Mesenchymal stem cell (in vitro differentiated cells and primary cell): ENCODE data around the gene ERGIC1.

Experiments
- DNase-seq: peaks from one replicate; pipeline ENCODE4 v3.0.0-alpha.2; 2013
- H2AFZ ChIP-seq: one replicate; pipeline ENCODE4 v1.6.1; 2013; ENCODE audit warnings: low read depth, mild to moderate bottlenecking, control low read depth, inconsistent platforms, low read length, moderate library complexity
- H2AK5ac ChIP-seq: 2 replicates; pipeline ENCODE4 v1.6.1; 2013; ENCODE audit warnings: low read length, moderate library complexity, mild to moderate bottlenecking, inconsistent platforms; ENCODE audit not compliant: severe bottlenecking
- H2BK120ac ChIP-seq: one replicate; pipeline ENCODE4 v1.6.1; 2013; ENCODE audit warnings: low read depth, mild to moderate bottlenecking, inconsistent platforms, low read length, moderate library complexity
- H2BK12ac ChIP-seq, 2 experiments: one replicate each; pipeline ENCODE4 v1.6.1; 2013; ENCODE audit warnings: inconsistent platforms in 2 of 2, low read length in 2 of 2, mild to moderate bottlenecking in 2 of 2, moderate library complexity in 2 of 2, control low read depth in 1 of 2
- H2BK15ac ChIP-seq: one replicate; pipeline ENCODE4 v1.6.1; 2013; ENCODE audit warnings: mild to moderate bottlenecking, low read depth, inconsistent platforms; ENCODE audit not compliant: poor library complexity, severe bottlenecking
- H2BK5ac ChIP-seq: 2 replicates; pipeline ENCODE4 v1.6.1; 2013; ENCODE audit warnings: low read depth, mild to moderate bottlenecking, low read length, control low read depth, inconsistent platforms; ENCODE audit not compliant: poor library complexity, severe bottlenecking
- H3K14ac ChIP-seq, 2 experiments: one replicate each; pipeline ENCODE4 v1.6.1; 2013; ENCODE audit warnings: inconsistent platforms in 2 of 2, low read length in 2 of 2, control low read depth in 1 of 2, mild to moderate bottlenecking in 1 of 2, moderate library complexity in 1 of 2
- H3K18ac ChIP-seq, 2 experiments: one replicate each; pipeline ENCODE4 v1.6.1; 2013; ENCODE audit warnings: inconsistent platforms in 2 of 2, low read length in 2 of 2, control low read depth in 1 of 2, low read depth in 1 of 2, mild to moderate bottlenecking in 1 of 2
- H3K23ac ChIP-seq, 2 experiments: one replicate each; pipeline ENCODE4 v1.6.1; 2013; ENCODE audit warnings: inconsistent platforms in 2 of 2, low read length in 2 of 2, mild to moderate bottlenecking in 2 of 2, moderate library complexity in 2 of 2, control low read depth in 1 of 2
- H3K27ac ChIP-seq: 2 replicates; pipeline ENCODE4 v1.5.1; 2013; ENCODE audit warnings: mild to moderate bottlenecking, moderate library complexity, low read length, control low read depth, inconsistent platforms; ENCODE audit not compliant: poor library complexity, severe bottlenecking
- H3K27me3 ChIP-seq, 2 experiments: 2 replicates each; pipeline versions ENCODE4 v1.6.1 to v1.7.0; 2013; ENCODE audit warnings: low read length in 2 of 2, mild to moderate bottlenecking in 2 of 2, moderate library complexity in 2 of 2, control low read depth in 1 of 2, inconsistent platforms in 1 of 2; ENCODE audit not compliant: control insufficient read depth in 1 of 2, insufficient read depth in 1 of 2
- H3K36me3 ChIP-seq, 2 experiments: 2 replicates each; pipeline versions ENCODE4 v1.6.1 to v1.7.0; 2013; ENCODE audit warnings: low read length in 2 of 2, control low read depth in 1 of 2, inconsistent platforms in 1 of 2, low read depth in 1 of 2, mild to moderate bottlenecking in 1 of 2; ENCODE audit not compliant: insufficient read depth in 2 of 2, control insufficient read depth in 1 of 2
- H3K4ac ChIP-seq, 2 experiments: one replicate each; pipeline ENCODE4 v1.6.1; 2013; ENCODE audit warnings: inconsistent platforms in 2 of 2, low read length in 2 of 2, mild to moderate bottlenecking in 2 of 2, moderate library complexity in 2 of 2, control low read depth in 1 of 2, low read depth in 1 of 2
- H3K4me1 ChIP-seq: 2 replicates; pipeline ENCODE4 v1.6.1; 2013; ENCODE audit warnings: low read depth, low read length, control low read depth; ENCODE audit not compliant: control insufficient read depth, insufficient read depth
- H3K4me2 ChIP-seq: 2 replicates; pipeline ENCODE4 v1.6.1; 2013; ENCODE audit warnings: low read length, mild to moderate bottlenecking, inconsistent platforms; ENCODE audit not compliant: poor library complexity, severe bottlenecking
- H3K4me3 ChIP-seq, 2 experiments: 2 replicates each; pipeline versions ENCODE4 v1.5.1 to v1.7.0; 2013; ENCODE audit warnings: low read length in 2 of 2, mild to moderate bottlenecking in 2 of 2, control low read depth in 1 of 2, low read depth in 1 of 2; ENCODE audit not compliant: insufficient read depth in 1 of 2
- H3K79me1 ChIP-seq: replicated peaks from 2 replicates; pipeline ENCODE4 v1.6.1; 2013; ENCODE audit warnings: mild to moderate bottlenecking, control low read depth, low read length, inconsistent platforms; ENCODE audit not compliant: poor library complexity, severe bottlenecking
- H3K9ac ChIP-seq: 2 replicates; pipeline ENCODE4 v1.7.0; 2013; ENCODE audit warnings: mild to moderate bottlenecking, low read length, moderate library complexity
- H3K9me3 ChIP-seq: 2 replicates; pipeline ENCODE4 v1.7.0; 2013; ENCODE audit warnings: mild to moderate bottlenecking, low read length; ENCODE audit not compliant: control insufficient read depth
- H4K8ac ChIP-seq: one replicate; pipeline ENCODE4 v1.6.1; 2013; ENCODE audit warnings: inconsistent platforms, mild to moderate bottlenecking, low read length, moderate library complexity
- H4K91ac ChIP-seq: one replicate; pipeline ENCODE4 v1.6.1; 2013; ENCODE audit warnings: mild to moderate bottlenecking, low read length, inconsistent platforms
- WGBS: methylation state at CpG from one replicate; pipeline ENCODE4 v1.1.7; 2013; ENCODE audit warnings: mixed read lengths; 5-methylcytosine and 5-hydroxymethylcytosine counted together

The ERGIC1 gene

GRCh38 chr5:172957458-172957857 is 123.4 kb downstream of the ERGIC1 start:
- H2AK5ac ChIP-seq, result peak overlapping the region; percentile 78
- no peak overlapping the region for H3K4me2 ChIP-seq
- no peak overlapping the region for H2BK120ac ChIP-seq
- no peak overlapping the region for H2AFZ ChIP-seq
- H2BK5ac ChIP-seq, result no peak overlapping the region
- H3K9ac ChIP-seq, result no peak overlapping the region
- no peaks in the 10 kb centered on the region for H3K27me3 ChIP-seq
- H3K4ac ChIP-seq, result no peak overlapping the region
- peaks cover 0 to 12% of the 10 kb centered on the region in 2 experiments for H3K36me3 ChIP-seq
- peaks cover 17% of the 10 kb centered on the region for H3K79me1 ChIP-seq
- peak overlapping the region in 1 of 2 experiments; percentile 64 for H2BK12ac ChIP-seq
- H3K23ac ChIP-seq, result no peak overlapping the region
- H4K91ac ChIP-seq, result no peak overlapping the region
- H4K8ac ChIP-seq, result peak overlapping the region; percentile 32
- no peak for DNase-seq
- WGBS, result 93% methylated on average over 5 of the region's 5 CpGs
- no peak overlapping the region for H3K14ac ChIP-seq
- no peak overlapping the region for H2BK15ac ChIP-seq
- H3K9me3 ChIP-seq, result no peaks in the 10 kb centered on the region
- H3K4me3 ChIP-seq, result no peak overlapping the region
- H3K27ac ChIP-seq, result no peak overlapping the region
- H3K4me1 ChIP-seq, result peaks cover 16% of the 10 kb centered on the region
- peak overlapping the region in 1 of 2 experiments; percentile 9 for H3K18ac ChIP-seq

- Histone ChIP-seq H3K27me3 (no peaks in the 10 kb centered on the region), H2BK5ac (no peak overlapping the region)
- WGBS, result 11% methylated on average over 46 of the region's 54 CpGs
Observed at GRCh38 chr5:172958331-172959046, 124.4 kb downstream of the ERGIC1 start.

GRCh38 chr5:172959824-172960799 is 126.1 kb downstream of the ERGIC1 start:
- H3K27me3 ChIP-seq, result no peaks in the 10 kb centered on the region
- peak overlapping the region; percentile 39 to 95 for H3K4ac ChIP-seq
- H3K4me3 ChIP-seq, result peak overlapping the region; percentile 93 to 100
- H3K36me3 ChIP-seq, result peaks cover 3 to 26% of the 10 kb centered on the region in 2 experiments
- peak overlapping the region in 1 of 2 experiments; percentile 3 for H2BK12ac ChIP-seq
- no peak overlapping the region for H3K27ac ChIP-seq
- H3K23ac ChIP-seq, result peak overlapping the region in 1 of 2 experiments; percentile 16
- H3K4me1 ChIP-seq, result peaks cover 16% of the 10 kb centered on the region
- H2AFZ ChIP-seq, result no peak overlapping the region
- peaks cover 19% of the 10 kb centered on the region for H3K79me1 ChIP-seq
- WGBS, result 25% methylated on average over 27 of the region's 28 CpGs
- no peaks in the 10 kb centered on the region for H3K9me3 ChIP-seq
- H4K91ac ChIP-seq, result peak overlapping the region; percentile 40
- no peak overlapping the region for H2BK120ac ChIP-seq
- DNase-seq, result no peak
- H3K9ac ChIP-seq, result peak overlapping the region; percentile 100
- H3K18ac ChIP-seq, result peak overlapping the region in 1 of 2 experiments; percentile 67
- no peak overlapping the region for H2BK15ac ChIP-seq
- H2AK5ac ChIP-seq, result peak overlapping the region; percentile 23
- peak overlapping the region in 1 of 2 experiments; percentile 93 for H3K14ac ChIP-seq
- peak overlapping the region; percentile 98 for H4K8ac ChIP-seq
- no peak overlapping the region for H2BK5ac ChIP-seq
- peak overlapping the region; percentile 83 for H3K4me2 ChIP-seq

More at GRCh38 chr5:172958331-172959046, 124.4 kb downstream of the ERGIC1 start:
- no peak overlapping the region for H2BK15ac ChIP-seq
- H2BK120ac ChIP-seq, result no peak overlapping the region
- peak overlapping the region in 1 of 2 experiments; percentile 38 for H3K14ac ChIP-seq
- peak overlapping the region; percentile 52 for H4K91ac ChIP-seq
- H3K4me1 ChIP-seq, result peaks cover 16% of the 10 kb centered on the region
- no peak overlapping the region for H3K27ac ChIP-seq
- H3K9ac ChIP-seq, result peak overlapping the region; percentile 100
- peak; percentile 76 for DNase-seq
- H4K8ac ChIP-seq, result peak overlapping the region; percentile 83
- H2AK5ac ChIP-seq, result no peak overlapping the region
- H3K18ac ChIP-seq, result peak overlapping the region; percentile 55 to 98
- H2BK12ac ChIP-seq, result peak overlapping the region; percentile 28 to 77
- peak overlapping the region; percentile 65 for H3K4me2 ChIP-seq
- peaks cover 19% of the 10 kb centered on the region for H3K79me1 ChIP-seq
- no peaks in the 10 kb centered on the region for H3K9me3 ChIP-seq
- no peak overlapping the region for H3K23ac ChIP-seq
- peaks cover 0 to 16% of the 10 kb centered on the region in 2 experiments for H3K36me3 ChIP-seq
- H2AFZ ChIP-seq, result peak overlapping the region; percentile 98
- peak overlapping the region; percentile 52 to 100 for H3K4me3 ChIP-seq
- peak overlapping the region in 1 of 2 experiments; percentile 55 for H3K4ac ChIP-seq
